Esophagus squamous epithelium (tissue), 5 donors: ENCODE measurements around the gene SAMD5. TPM values are rescaled to one million over a fixed set of nuclear protein-coding genes. Genes with fewer than 3 reads are reported as not detected.

Experiments used
- DNase-seq: peaks from one replicate; lab custom pipeline; 2025; lab: John Stamatoyannopoulos, UW
- H3K27ac ChIP-seq, 4 donors: fragments of 200-600 bp; sonication (generic); one replicate each; pipeline ENCODE4 v1.5.1; 2016 to 2019; ENCODE audit warnings: mild to moderate bottlenecking in 1 of 4
- H3K27me3 ChIP-seq, 4 donors: fragments of 200-600 bp; sonication (generic); 1 replicate in 3 of 4; 2 replicates in 1 of 4; pipeline versions ENCODE4 v1.5.1 to v1.6.0; 2017 to 2021; ENCODE audit warnings: antibody characterized with exemption in 1 of 4
- H3K36me3 ChIP-seq, 3 donors: fragments of 200-600 bp; sonication (generic); one replicate each; pipeline ENCODE4 v1.5.1; 2016 to 2019
- H3K4me1 ChIP-seq, 3 donors: fragments of 200-600 bp; sonication (generic); one replicate each; pipeline ENCODE4 v1.5.1; 2017 to 2019
- H3K4me3 ChIP-seq, 4 donors: fragments of 200-600 bp; sonication (generic); 1 replicate in 3 of 4; 2 replicates in 1 of 4; pipeline ENCODE4 v1.5.1; 2016 to 2019; ENCODE audit warnings: mild to moderate bottlenecking in 2 of 4, moderate library complexity in 1 of 4
- H3K9me3 ChIP-seq, 3 donors: fragments of 200-600 bp; sonication (generic); one replicate each; pipeline ENCODE4 v1.5.1; 2016 to 2019
- CTCF ChIP-seq, 6 experiments: fragments of 450-650 bp in 4 of 6; fragments of 200-600 bp in 2 of 6; sonication (generic) in 2 of 6; IDR thresholded peaks; one replicate each; pipeline ENCODE4 v1.5.1; 2016 to 2019; ENCODE audit warnings: antibody characterized with exemption in 6 of 6, mild to moderate bottlenecking in 4 of 6, moderate library complexity in 4 of 6
- POLR2A ChIP-seq, 4 donors: fragments of 450-650 bp; IDR thresholded peaks; one replicate each; pipeline ENCODE4 v1.6.1; 2017; ENCODE audit warnings: antibody characterized with exemption in 4 of 4, mild to moderate bottlenecking in 4 of 4, moderate library complexity in 3 of 4
- WGBS, 2 donors: methylation state at CpG; one replicate each; pipeline ENCODE4 v1.1.5; 2018; 5-methylcytosine and 5-hydroxymethylcytosine counted together
- intact Hi-C: fragments of 100-400 bp; cut with DNase I; formaldehyde crosslinking; loops from one replicate; pipeline ENCODE4 v1.15.0; 2022
- total RNA-seq, 4 donors: library from RNA; depleted of rRNA; stranded (reverse); fragments of >200 nt; gene quantifications; one replicate each; pipeline ENCODE4 v1.1.0, GENCODE V29; 2016
- donor health status: DM: yes; HTN: yes; CAD: no.

Gene SAMD5
- total RNA-seq, 4 donors from 2014 or later = 6.9 to 16.2 (median 12.7) TPM

- H3K4me1 ChIP-seq = no peaks in the 10 kb centered on the region
- no peak for DNase-seq
- H3K9me3 ChIP-seq = peaks cover 0 to 9% (median 8%) of the 10 kb centered on the region in 3 donors
- H3K27ac ChIP-seq = no peak overlapping the region
- no peaks in the 10 kb centered on the region for H3K27me3 ChIP-seq
- intact Hi-C loops = no loop called here
- H3K4me3 ChIP-seq = no peak overlapping the region
- TF ChIP-seq CTCF (IDR thresholded peaks at IDR 0.05) (no peak), POLR2A (IDR thresholded peaks at IDR 0.05) (no peak)
- no peaks in the 10 kb centered on the region for H3K36me3 ChIP-seq
- 46 to 72% methylated on average over 2 of the region's 2 CpGs for WGBS, 2 donors
These were observed 39.9 kb upstream of the SAMD5 start for GRCh38 chr6:147468634-147469033.

GRCh38 chr6:147479857-147480256 is 28.6 kb upstream of the SAMD5 start:
- TF ChIP-seq CTCF (IDR thresholded peaks at IDR 0.05) = no peak
- TF ChIP-seq POLR2A (IDR thresholded peaks at IDR 0.05) = no peak
- WGBS, 2 donors = 61 to 78% methylated on average over 2 of the region's 2 CpGs
- H3K27me3 ChIP-seq = no peaks in the 10 kb centered on the region
- no peaks in the 10 kb centered on the region for H3K36me3 ChIP-seq
- no peak overlapping the region for H3K27ac ChIP-seq
- H3K4me1 ChIP-seq = no peaks in the 10 kb centered on the region
- no peaks in the 10 kb centered on the region for H3K9me3 ChIP-seq
- DNase-seq = no peak
- intact Hi-C loops = no loop called here
- H3K4me3 ChIP-seq = no peak overlapping the region

GRCh38 chr6:147486683-147487082 is 21.8 kb upstream of the SAMD5 start:
- intact Hi-C loops = no loop called here
- Histone ChIP-seq H3K27me3 (no peaks in the 10 kb centered on the region), H3K27ac (no peak overlapping the region), H3K4me3 (no peak overlapping the region), H3K9me3 (no peaks in the 10 kb centered on the region), H3K36me3 (no peaks in the 10 kb centered on the region), H3K4me1 (no peaks in the 10 kb centered on the region)
- no peak for TF ChIP-seq CTCF (IDR thresholded peaks at IDR 0.05)
- no peak for TF ChIP-seq POLR2A (IDR thresholded peaks at IDR 0.05)
- DNase-seq = no peak

GRCh38 chr6:147497472-147497871 is 11.0 kb upstream of the SAMD5 start:
- no peaks in the 10 kb centered on the region for H3K4me1 ChIP-seq
- peaks cover 0 to 8% (median 0%) of the 10 kb centered on the region in 3 donors for H3K9me3 ChIP-seq
- no peak overlapping the region for H3K4me3 ChIP-seq
- peaks cover 0 to 29% (median 0%) of the 10 kb centered on the region in 4 donors for H3K27me3 ChIP-seq
- H3K27ac ChIP-seq = no peak overlapping the region
- DNase-seq = no peak
- TF ChIP-seq CTCF (IDR thresholded peaks at IDR 0.05) = no peak
- no peak for TF ChIP-seq POLR2A (IDR thresholded peaks at IDR 0.05)
- WGBS, 2 donors = 88 to 94% methylated on average over 1 of the region's 1 CpG
- H3K36me3 ChIP-seq = no peaks in the 10 kb centered on the region
- intact Hi-C loops = no loop called here

GRCh38 chr6:147503587-147503986 is 4.9 kb upstream of the SAMD5 start:
- TF ChIP-seq CTCF (IDR thresholded peaks at IDR 0.05) (no peak), POLR2A (IDR thresholded peaks at IDR 0.05) (no peak)
- WGBS, 2 donors = 77 to 88% methylated on average over 3 of the region's 3 CpGs
- Histone ChIP-seq H3K27ac (no peak overlapping the region), H3K36me3 (no peaks in the 10 kb centered on the region), H3K27me3 (peaks cover 0 to 83% (median 0%) of the 10 kb centered on the region in 4 donors), H3K4me1 (peaks cover 5 to 21% (median 12%) of the 10 kb centered on the region in 3 donors), H3K4me3 (no peak overlapping the region), H3K9me3 (no peaks in the 10 kb centered on the region)
- intact Hi-C loops = no loop called here
- no peak for DNase-seq
